ENCODE data around the gene SH3RF3.

DNA sequence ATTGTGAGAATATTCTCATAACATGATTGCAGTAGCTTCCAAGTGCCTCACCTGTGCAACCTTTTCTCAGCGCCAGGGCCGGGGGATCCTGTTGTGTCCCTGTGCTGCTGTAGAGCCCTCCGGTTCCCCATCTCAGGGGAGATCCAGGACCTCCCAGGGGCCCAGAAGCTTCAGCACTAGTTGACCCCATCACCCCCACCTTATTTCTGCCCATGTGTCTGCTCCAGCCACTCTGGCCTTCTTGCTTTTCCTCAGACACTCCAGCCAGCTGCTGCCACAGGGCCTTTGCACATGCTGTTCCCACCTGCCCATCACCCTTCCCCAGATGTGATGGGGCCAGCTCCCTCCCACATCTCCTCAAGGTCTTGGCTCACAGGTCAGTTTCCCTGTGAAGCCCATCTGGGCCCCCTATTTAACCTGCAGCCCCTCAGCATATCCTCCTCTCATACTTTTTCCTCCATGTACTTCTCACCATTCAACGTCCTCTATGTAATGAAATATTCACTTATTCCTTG is 258.3 kb downstream of the SH3RF3 start:
- TF ChIP-seq, protein P1, sequence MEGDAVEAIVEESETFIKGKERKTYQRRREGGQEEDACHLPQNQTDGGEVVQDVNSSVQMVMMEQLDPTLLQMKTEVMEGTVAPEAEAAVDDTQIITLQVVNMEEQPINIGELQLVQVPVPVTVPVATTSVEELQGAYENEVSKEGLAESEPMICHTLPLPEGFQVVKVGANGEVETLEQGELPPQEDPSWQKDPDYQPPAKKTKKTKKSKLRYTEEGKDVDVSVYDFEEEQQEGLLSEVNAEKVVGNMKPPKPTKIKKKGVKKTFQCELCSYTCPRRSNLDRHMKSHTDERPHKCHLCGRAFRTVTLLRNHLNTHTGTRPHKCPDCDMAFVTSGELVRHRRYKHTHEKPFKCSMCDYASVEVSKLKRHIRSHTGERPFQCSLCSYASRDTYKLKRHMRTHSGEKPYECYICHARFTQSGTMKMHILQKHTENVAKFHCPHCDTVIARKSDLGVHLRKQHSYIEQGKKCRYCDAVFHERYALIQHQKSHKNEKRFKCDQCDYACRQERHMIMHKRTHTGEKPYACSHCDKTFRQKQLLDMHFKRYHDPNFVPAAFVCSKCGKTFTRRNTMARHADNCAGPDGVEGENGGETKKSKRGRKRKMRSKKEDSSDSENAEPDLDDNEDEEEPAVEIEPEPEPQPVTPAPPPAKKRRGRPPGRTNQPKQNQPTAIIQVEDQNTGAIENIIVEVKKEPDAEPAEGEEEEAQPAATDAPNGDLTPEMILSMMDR (conservative IDR thresholded peaks at IDR 0.05 in 1 of 2, IDR thresholded peaks at IDR 0.05 in 1 of 2; ENCODE audit: low read depth in 1 of 2, low read length in 2 of 2) = no peak
- TF ChIP-seq EZH2 (IDR thresholded peaks at IDR 0.05; ENCODE audit: low read length, missing control alignments) = no peak

Measured in fibroblast of lung (primary cell).